GOT3 (cell line): Measurements from ENCODE around the gene DUSP10.

Source experiments
- DNase-seq: peaks from one replicate; lab custom pipeline; 2025; ENCODE audit warnings: mixed read lengths; lab: John Stamatoyannopoulos, UW

The DUSP10 gene

GRCh38 chr1:221732052-221732451 lies 9.8 kb downstream of the DUSP10 start:
- DNase-seq = no peak

DNA sequence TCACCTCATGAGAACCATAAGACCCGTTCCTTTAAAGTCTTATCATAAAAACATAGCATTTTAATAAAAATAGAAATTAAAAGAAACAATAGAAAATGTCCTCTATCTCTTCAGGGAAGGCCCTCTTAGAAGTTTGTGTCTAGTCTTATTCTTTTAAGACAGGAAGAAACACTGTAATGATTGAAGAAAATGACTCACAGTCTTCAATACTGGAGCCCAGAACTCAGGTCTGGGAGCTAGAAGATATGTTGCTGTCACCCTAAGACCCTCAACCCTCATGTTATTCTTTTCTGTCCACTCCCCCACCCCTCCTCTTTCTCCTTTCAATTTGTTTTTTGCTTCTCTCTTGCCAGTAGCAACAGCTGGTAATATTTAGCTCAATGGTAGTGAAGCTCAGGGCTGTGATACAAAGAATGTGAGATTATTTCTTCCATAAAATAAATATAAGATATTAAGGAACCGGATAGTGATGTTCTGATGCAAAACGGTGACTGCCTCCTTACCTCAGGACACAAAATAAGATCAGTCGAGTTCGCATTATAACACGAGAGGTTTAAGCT lies 12.0 kb downstream of the DUSP10 start:
- DNase-seq = no peak

DNA sequence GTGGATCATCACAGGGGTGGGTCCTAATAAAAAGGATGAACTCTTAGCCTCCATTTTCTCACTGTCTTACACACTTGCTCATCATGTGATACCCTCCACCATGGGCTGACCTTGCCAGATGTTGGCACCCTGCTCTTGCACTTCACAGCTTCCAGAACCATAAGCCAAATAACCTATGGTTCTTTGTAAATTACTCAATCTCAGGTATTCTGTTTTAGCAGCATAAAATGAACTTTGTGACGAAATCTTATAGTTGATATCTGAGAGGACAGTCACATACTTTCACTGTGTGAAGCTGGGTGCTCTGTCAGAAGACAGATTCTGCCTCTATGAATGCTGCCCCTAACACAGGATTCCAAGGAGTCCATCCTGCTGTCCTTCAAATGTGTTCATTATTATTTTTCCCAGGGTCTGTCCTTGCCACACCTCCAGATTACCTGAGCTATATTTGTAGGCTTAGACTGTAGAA lies 13.8 kb downstream of the DUSP10 start:
- DNase-seq = no peak

GRCh38 chr1:221727146-221728036 lies 14.5 kb downstream of the DUSP10 start:
- DNase-seq = no peak

DNA sequence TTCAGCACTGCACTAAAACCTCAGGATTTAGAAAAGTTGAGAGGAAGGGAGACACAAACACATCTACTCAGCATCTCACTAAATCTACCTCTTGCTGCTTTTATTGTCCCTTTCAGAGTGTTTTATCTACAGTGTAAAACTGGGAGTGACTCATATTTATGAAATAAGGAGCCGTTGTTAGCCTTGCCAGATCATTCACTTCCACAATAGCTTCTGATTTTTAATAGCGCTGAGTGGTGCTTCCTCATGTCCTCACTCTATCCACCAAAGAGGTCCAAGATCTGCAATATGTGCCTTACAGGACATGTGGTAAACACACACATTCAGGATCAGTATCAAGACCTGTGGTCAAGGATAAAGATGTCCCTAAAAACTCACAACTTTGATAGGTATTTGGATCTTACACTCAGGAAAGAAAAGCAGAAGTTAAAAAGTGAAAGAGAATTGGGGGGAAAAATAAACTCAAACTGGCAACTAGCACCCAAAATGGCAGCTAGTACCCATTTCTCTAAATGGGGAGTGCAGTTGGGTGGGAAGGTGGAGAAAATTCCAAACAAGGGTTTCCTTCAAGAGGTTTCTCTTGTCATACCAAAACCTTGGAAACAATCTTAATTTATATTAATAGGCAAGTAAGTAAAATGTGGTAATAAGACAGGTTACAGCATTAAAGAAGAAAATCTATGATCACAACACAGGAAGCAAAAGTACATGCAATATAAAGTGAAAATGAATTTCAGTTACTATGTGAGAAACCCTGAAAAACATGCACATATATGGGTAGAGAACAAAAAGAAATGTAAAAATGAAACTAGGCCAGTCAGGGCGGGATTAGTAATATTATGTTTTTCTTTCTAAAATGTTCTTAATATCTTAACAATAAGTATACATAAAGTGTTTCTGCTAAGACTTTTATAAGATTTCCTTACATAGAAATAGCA lies 15.9 kb downstream of the DUSP10 start:
- no peak for DNase-seq

DNA sequence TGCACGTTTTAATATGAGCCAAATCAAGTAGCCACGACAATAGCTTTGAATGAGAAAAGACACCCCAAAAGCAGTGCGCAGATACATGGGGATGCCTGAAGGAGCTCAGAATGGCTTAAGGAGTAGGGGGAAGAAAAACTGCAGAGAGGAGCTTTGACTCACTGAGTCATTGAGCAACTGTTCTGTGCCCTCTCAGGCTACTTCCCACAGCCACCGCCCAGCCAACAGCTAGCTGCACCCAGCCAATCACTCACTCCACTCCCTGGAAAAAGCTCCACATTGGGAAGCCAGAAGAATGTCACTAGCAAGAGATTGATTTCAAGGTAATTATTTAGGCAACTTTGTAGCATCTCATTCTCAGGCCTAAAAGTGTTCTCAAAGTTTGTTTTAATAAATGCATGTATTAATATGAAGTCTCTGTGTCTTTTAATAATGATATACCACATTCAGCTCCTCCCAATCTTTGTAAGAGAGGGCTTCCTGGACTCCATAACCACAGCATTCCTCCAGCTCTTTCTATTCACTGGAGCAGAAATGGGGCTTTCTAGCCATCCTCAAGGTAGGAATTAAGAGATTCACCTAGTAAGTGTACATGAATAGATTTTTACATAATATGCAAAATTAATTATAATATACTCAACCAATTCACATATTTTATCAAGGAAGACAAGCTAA lies 16.8 kb downstream of the DUSP10 start:
- no peak for DNase-seq

DNA sequence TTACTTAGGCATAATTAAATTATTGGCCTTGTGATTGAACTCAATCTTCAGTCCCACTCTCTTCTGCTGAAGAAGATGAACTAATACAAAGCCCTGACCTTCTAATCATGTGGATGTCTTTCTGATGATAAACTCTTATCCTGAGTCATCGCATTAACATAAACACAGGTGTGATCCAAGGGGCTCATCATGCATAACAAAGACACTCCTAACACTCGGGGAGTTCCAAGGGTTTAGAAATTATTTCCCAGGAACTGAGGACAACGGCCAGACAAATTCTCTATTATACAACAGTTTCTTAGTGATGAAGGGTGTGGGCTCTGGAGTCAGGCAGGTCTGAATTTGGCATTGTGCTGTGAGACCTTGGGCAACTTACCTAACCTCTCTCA lies 18.0 kb downstream of the DUSP10 start:
- DNase-seq = no peak

DNA sequence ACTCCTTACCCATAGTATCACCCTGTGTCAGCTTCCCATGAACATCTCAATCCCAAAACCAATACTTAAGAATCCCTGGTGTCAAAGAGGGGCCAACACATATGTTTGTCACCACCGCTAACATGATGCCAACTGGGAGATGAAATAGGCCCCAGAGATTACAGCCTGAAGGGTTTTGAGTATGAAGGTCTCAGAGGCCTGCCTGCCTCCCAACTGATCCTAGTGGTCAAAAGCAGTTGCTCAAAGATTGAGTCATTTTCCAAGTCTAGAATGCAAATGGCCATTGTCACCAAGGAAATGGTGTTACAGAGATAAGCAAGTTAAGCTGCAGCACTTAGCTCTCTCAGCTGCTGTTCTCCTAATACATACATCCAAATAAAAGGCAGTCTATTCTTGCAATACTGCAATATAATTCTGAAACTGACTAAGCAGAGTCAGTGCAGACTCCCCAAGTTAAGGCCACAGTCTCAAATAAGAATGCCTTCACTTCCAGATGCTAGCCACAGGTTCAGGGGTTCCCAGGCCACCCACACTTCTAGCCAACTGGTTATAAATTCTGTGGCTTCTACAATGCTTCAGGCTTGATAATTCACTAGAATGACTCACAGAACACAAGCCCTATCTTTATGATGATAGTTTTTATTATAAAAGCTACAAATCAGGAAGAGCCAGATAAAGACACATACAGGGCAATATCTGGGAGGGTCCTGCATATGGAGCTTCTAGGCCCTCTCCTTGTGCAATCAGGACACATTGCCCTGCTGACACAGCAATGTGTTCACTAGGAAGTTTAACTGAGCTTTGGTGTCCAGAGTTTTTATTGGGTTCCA lies 18.7 kb downstream of the DUSP10 start:
- no peak for DNase-seq

DNA sequence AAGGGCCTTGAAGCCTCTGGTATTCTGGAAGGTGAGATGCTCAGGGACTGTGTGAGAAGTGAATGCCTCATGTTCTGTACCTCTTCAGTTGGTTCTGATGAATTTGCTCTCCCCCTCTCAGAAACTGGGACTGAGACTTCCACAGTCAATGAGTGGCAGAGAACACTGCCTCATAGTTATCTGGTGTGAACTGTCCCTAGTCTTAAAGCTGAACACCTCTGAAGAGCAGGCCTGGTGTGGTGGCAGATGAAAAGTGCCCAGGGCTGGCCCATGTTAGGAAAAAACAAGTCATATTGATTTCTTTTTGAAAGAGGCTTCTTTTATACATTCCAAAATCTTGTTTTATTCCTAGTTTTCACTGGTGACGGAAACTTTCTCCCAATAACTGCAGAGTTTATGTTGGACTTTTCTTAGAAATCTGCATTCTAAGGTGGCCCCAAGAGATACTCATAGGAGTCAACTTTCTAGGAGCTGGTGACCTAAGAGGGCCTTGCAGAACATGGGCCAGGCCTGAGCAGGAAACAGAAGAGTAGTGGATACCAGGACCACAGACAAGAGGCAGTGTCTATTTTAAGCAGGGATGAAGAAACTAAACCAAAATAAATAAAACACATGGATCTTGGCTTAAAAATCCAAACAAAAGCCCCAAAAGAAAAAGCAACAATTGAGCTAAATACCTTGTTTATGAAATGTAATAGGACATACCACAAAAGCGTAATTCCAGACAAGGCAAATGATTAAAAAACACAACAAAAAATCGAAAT lies 19.5 kb downstream of the DUSP10 start:
- no peak for DNase-seq

DNA sequence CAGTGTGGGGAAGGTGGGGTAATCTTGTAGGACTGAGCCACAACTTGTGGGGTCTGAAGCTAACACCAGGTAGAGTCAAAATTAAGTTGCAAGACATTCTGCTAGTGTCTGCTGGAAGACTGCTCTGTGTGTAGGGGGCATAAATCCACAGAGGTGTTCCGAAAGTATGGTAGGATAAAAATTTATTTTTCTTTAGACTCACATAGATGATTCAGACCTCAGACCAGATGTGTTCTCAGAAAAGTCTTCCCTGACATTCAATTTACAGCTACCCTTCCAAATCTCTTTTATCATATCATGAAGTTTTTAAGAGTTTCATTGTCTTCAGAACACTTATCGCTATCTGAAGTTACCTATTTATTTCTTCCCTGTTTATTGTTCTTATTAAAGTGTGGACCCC lies 21.3 kb downstream of the DUSP10 start:
- DNase-seq = no peak

GRCh38 chr1:221719987-221720386 lies 21.9 kb downstream of the DUSP10 start:
- DNase-seq = no peak

GRCh38 chr1:221719278-221719597 lies 22.7 kb downstream of the DUSP10 start:
- no peak for DNase-seq

- no peak for DNase-seq
Observed at GRCh38 chr1:221718381-221719277, 23.3 kb downstream of the DUSP10 start.

GRCh38 chr1:221717485-221717853 lies 24.4 kb downstream of the DUSP10 start:
- no peak for DNase-seq

- no peak for DNase-seq
Observed at GRCh38 chr1:221716713-221717484, 25.0 kb downstream of the DUSP10 start.

DNA sequence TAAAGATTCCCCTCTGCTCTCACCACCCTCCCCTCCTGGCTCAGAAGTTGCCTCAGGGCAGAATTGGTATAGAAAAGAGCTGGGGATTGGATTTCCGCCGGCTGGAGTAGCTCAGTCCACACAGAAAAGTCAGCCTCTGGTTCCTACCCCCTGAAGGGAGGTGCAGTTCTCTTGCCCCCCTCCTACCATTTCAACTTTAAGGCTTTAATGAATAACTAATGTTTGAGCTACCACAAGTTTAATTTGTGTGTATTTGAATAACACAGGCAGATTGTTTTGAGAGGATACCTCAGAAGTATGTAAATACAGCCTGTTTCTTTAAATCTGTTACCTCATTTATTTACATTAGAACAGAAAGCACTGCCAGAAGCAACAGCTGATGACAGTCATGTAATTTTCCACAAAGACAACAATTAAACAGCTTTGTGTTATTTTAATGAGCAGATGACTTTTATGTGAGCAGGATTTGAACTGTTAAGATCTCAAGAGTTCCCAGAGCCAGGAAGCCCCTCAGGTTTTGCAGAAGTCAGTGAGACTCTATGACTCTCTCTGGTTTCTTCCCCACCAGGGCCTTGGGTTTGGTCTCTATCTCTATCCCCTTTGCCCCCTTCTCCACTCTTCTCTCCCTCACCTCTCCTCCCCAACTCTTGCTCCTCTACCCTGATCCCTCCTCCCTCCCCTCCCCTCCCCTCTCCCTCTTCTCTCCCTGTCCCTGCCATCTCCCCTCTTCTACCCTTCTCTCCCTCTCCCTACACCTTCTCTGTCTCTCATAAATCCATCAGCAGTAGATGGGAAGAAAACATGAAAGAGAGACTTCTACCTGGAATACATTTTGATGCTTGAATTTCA lies 26.3 kb downstream of the DUSP10 start:
- no peak for DNase-seq
